GM12878 (cell line): ENCODE measurements around the gene TVP23C. TPM values are rescaled to one million over a fixed set of nuclear protein-coding genes. Genes with fewer than 3 reads are reported as not detected.

Experiments
- ATAC-seq: fragments of 200-7000 bp; cut with Tn5 transposase; 3 replicates; pipeline ENCODE4 v1.9.1; 2020; ENCODE audit warnings: mild to moderate bottlenecking, moderate library complexity
- BruUV-seq: library from RNA; stranded (reverse); fragments of 400-500 nt; replicated peaks from 2 replicates; lab custom pipeline; 2021; lab: Mats Ljungman, UMichigan
- CTCF ChIA-PET: fragments of 300-600 bp; sonication (Branson Sonifier 250); formaldehyde crosslinking; extraction: SDS; loops from one replicate; lab custom pipeline; 2021; ENCODE audit warnings: inconsistent platforms; lab: Yijun Ruan, JAX
- POLR2A ChIA-PET: fragments of 350-600 bp; formaldehyde crosslinking; extraction: SDS; loops from one replicate; lab custom pipeline; 2021; ENCODE audit warnings: inconsistent platforms; lab: Charles Lee
- RAD21 ChIA-PET: fragments of 300-600 bp; sonication (Branson Sonifier 250); formaldehyde crosslinking; loops from one replicate; lab custom pipeline; 2023; ENCODE audit warnings: antibody characterized with exemption; ENCODE audit not compliant: unreplicated experiment; lab: Charles Lee
- SMC1A ChIA-PET: fragments of 300-600 bp; sonication (Branson Sonifier 250); formaldehyde crosslinking; loops from one replicate; lab custom pipeline; 2023; ENCODE audit not compliant: unreplicated experiment, uncharacterized antibody; lab: Charles Lee
- DNase-seq: peaks from one replicate; pipeline ENCODE4 v3.0.0-alpha.2; 2011; ENCODE audit warnings: low read depth, low spot score
- FAIRE-seq: peaks from 3 replicates; lab custom pipeline; 2011; peaks lifted over from hg19 to GRCh38; lab: Jason Lieb, UNC
- H2AFZ ChIP-seq: 2 replicates; pipeline ENCODE4 v1.6.0; 2011; ENCODE audit warnings: low read depth, low read length, control low read depth; ENCODE audit not compliant: control insufficient read depth
- H3K27ac ChIP-seq: 2 replicates; pipeline ENCODE4 v1.5.1; 2011; ENCODE audit warnings: control low read depth; ENCODE audit not compliant: control insufficient read depth, insufficient read depth
- H3K27me3 ChIP-seq, 2 experiments: replicated peaks in 1 of 2; 2 replicates each; pipeline versions ENCODE4 v1.6.0 to v1.6.1; 2011; ENCODE audit warnings: low read length in 1 of 2; ENCODE audit not compliant: control insufficient read depth in 2 of 2, insufficient read depth in 2 of 2
- H3K36me3 ChIP-seq, 2 experiments: 2 replicates each; pipeline ENCODE4 v1.5.1; 2011; ENCODE audit warnings: low read length in 1 of 2; ENCODE audit not compliant: control insufficient read depth in 2 of 2, insufficient read depth in 2 of 2
- H3K4me1 ChIP-seq: 2 replicates; pipeline ENCODE4 v1.6.1; 2011; ENCODE audit warnings: mild to moderate bottlenecking, low read length, moderate library complexity, mixed read lengths; ENCODE audit not compliant: control insufficient read depth, insufficient read depth
- H3K4me2 ChIP-seq: 2 replicates; pipeline ENCODE4 v1.6.0; 2011; ENCODE audit warnings: control low read depth; ENCODE audit not compliant: control insufficient read depth, insufficient read depth
- H3K4me3 ChIP-seq: fragments of 200-600 bp; sonication (generic); 2 replicates; pipeline ENCODE4 v1.5.1; 2016
- H3K79me2 ChIP-seq: 2 replicates; pipeline ENCODE4 v1.6.0; 2011; ENCODE audit warnings: low read length; ENCODE audit not compliant: control insufficient read depth, insufficient read depth
- H3K9ac ChIP-seq: 2 replicates; pipeline ENCODE4 v1.8.0; 2011; ENCODE audit warnings: low read length, control low read depth, mixed read lengths; ENCODE audit not compliant: control insufficient read depth, insufficient read depth
- H3K9me3 ChIP-seq: replicated peaks from 3 replicates; pipeline ENCODE4 v1.5.1; 2011; ENCODE audit warnings: mild to moderate bottlenecking, low read length; ENCODE audit not compliant: control insufficient read depth, insufficient read depth
- H4K20me1 ChIP-seq: 2 replicates; pipeline ENCODE4 v1.6.0; 2011; ENCODE audit not compliant: control insufficient read depth, insufficient read depth
- ATF3 ChIP-seq: IDR thresholded peaks from 2 replicates; pipeline ENCODE4 v1.6.1; 2011; ENCODE audit warnings: low read depth, mild to moderate bottlenecking, low read length, moderate library complexity, borderline replicate concordance; ENCODE audit errors: extremely low read depth
- CEBPZ ChIP-seq: fragments of 150-350 bp; IDR thresholded peaks from 2 replicates; pipeline ENCODE4 v1.6.1; 2016; ENCODE audit warnings: low read depth, low read length
- CHD1 ChIP-seq: IDR thresholded peaks from 2 replicates; pipeline ENCODE4 v1.6.1; 2012; ENCODE audit warnings: low read depth, low read length, improper control_type of control experiment
- GABPA ChIP-seq: IDR thresholded peaks from 2 replicates; pipeline ENCODE4 v1.6.1; 2014; ENCODE audit warnings: antibody characterized with exemption, low read depth, mild to moderate bottlenecking, inconsistent platforms
- GATAD2B ChIP-seq: fragments of 450-650 bp; conservative IDR thresholded peaks from 2 replicates; pipeline ENCODE4 v1.6.1; 2017; ENCODE audit warnings: low read depth, mild to moderate bottlenecking, moderate library complexity
- JUNB ChIP-seq: IDR thresholded peaks from 2 replicates; pipeline ENCODE4 v1.6.1; 2016; ENCODE audit warnings: antibody characterized with exemption, mild to moderate bottlenecking
- KDM1A ChIP-seq: fragments of 200-600 bp; sonication (generic); IDR thresholded peaks from 2 replicates; pipeline ENCODE4 v1.6.1; 2016; ENCODE audit warnings: borderline replicate concordance
- KLF5 ChIP-seq: fragments of 450-650 bp; IDR thresholded peaks from 2 replicates; pipeline ENCODE4 v1.6.1; 2014; ENCODE audit warnings: mild to moderate bottlenecking; ENCODE audit not compliant: partially characterized antibody
- NFXL1 ChIP-seq: fragments of 450-650 bp; IDR thresholded peaks from 2 replicates; pipeline ENCODE4 v1.6.1; 2017; ENCODE audit warnings: antibody characterized with exemption, mild to moderate bottlenecking, borderline replicate concordance
- RFX5 ChIP-seq: IDR thresholded peaks from 2 replicates; pipeline ENCODE4 v1.6.1; 2011; ENCODE audit warnings: low read depth, low read length, improper control_type of control experiment
- SRF ChIP-seq, 2 experiments: IDR thresholded peaks; 2 replicates each; pipeline ENCODE4 v1.6.1; 2011; ENCODE audit warnings: low read depth in 2 of 2, low read length in 2 of 2, mild to moderate bottlenecking in 1 of 2, moderate library complexity in 1 of 2
- TARDBP ChIP-seq: IDR thresholded peaks from 2 replicates; pipeline ENCODE4 v1.6.1; 2016; ENCODE audit warnings: borderline replicate concordance
- TCF12 ChIP-seq: IDR thresholded peaks from 2 replicates; pipeline ENCODE4 v1.6.1; 2011; ENCODE audit warnings: low read depth, mild to moderate bottlenecking, low read length
- WRNIP1 ChIP-seq: IDR thresholded peaks from 2 replicates; pipeline ENCODE4 v1.6.1; 2011; ENCODE audit warnings: low read depth, low read length, improper control_type of control experiment, borderline replicate concordance
- WGBS: methylation state at CpG from one replicate; pipeline ENCODE4 v1.1.6; 2016; ENCODE audit warnings: low lambda C conversion rate; ENCODE audit not compliant: insufficient replicate concordance, insufficient coverage; ENCODE audit errors: missing lambda C conversion rate; 5-methylcytosine and 5-hydroxymethylcytosine counted together
- in situ Hi-C: fragments of 300-500 bp; cut with MboI; formaldehyde crosslinking; loops from 9 replicates; pipeline ENCODE4 v1.14.3; 2018; ENCODE audit warnings: mixed read lengths
- intact Hi-C: fragments of 100-400 bp; cut with micrococcal nuclease; formaldehyde crosslinking; loops from one replicate; pipeline ENCODE4 v1.14.2; 2022; ENCODE audit not compliant: unreplicated experiment
- polyA plus RNA-seq, 11 experiments: library from polyadenylated mRNA; depleted of rRNA in 4 of 11; unstranded in 6 of 11; stranded (reverse) in 5 of 11; fragments of >200 nt; fragmentation: Nextera tagmentation in 4 of 11; fragmentation: Illumina TruSeq in 1 of 11; extraction: Ambion mirVana in 4 of 11; extraction: Trizol in 1 of 11; gene quantifications; 1 replicate in 1 of 11; 2 replicates in 10 of 11; pipeline versions ENCODE4 v1.2.1 to v1.2.3, GENCODE V29; 2011 to 2016; ENCODE audit warnings: inconsistent platforms in 2 of 11, missing spikeins in 2 of 11, low read depth in 1 of 11
- total RNA-seq, 4 experiments: library from RNA; depleted of rRNA in 3 of 4; stranded (reverse); fragments of >200 nt in 3 of 4; fragmentation: Illumina TruSeq in 1 of 4; extraction: Trizol in 1 of 4; gene quantifications; 2 replicates each; pipeline versions ENCODE4 v1.2.1 to v1.2.3, GENCODE V29; 2013 to 2021
- TF ChIP-seq, protein P1 (sequence below): IDR thresholded peaks from 2 replicates; pipeline ENCODE4 v1.6.1; 2012; ENCODE audit warnings: low read length, inconsistent platforms
- TF ChIP-seq, protein P2 (sequence below): IDR thresholded peaks from 2 replicates; pipeline ENCODE4 v1.6.1; 2012; ENCODE audit warnings: mild to moderate bottlenecking, low read depth, low read length

TVP23C gene
- total and polyA plus RNA-seq, 10 of the 15 experiments (the other 5 are each of a cell fraction or from before 2014, with no cell fraction given) = 0.42 to 5.0 (median 2.7) TPM

DNA sequence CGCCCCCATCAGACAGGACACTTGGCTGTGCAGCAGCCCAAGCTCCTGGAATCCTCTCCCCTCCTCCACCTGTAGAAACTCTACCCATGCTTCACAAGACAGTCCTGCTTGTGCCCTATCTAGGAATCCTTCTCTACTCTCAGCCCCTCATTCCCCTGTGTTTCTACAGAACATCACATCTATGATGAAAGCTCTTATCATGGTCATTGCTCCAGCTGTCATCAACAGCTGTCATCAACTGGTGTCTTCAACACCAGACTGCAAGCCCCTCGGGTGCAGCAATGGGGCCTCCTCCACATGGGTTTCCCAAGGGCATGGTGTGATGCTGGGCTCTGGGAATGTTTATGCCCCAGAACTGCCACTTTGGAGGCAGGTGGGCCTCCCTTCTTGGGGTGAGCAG lies 74.7 kb downstream of the TVP23C start (continued):
- no peak for TF ChIP-seq CEBPZ
- no peak for TF ChIP-seq WRNIP1
- TF ChIP-seq, protein P1, sequence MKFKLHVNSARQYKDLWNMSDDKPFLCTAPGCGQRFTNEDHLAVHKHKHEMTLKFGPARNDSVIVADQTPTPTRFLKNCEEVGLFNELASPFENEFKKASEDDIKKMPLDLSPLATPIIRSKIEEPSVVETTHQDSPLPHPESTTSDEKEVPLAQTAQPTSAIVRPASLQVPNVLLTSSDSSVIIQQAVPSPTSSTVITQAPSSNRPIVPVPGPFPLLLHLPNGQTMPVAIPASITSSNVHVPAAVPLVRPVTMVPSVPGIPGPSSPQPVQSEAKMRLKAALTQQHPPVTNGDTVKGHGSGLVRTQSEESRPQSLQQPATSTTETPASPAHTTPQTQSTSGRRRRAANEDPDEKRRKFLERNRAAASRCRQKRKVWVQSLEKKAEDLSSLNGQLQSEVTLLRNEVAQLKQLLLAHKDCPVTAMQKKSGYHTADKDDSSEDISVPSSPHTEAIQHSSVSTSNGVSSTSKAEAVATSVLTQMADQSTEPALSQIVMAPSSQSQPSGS = no peak
- no peak for TF ChIP-seq KDM1A
- no peak for TF ChIP-seq CHD1
- TF ChIP-seq TCF12 = no peak
- no peak for TF ChIP-seq KLF5

GRCh38 chr17:15485045-15485444 lies 78.2 kb downstream of the TVP23C start:
- SMC1A ChIA-PET = no interaction called here
- RAD21 ChIA-PET = no interaction called here
- intact Hi-C loops = no loop called here
- POLR2A ChIA-PET = no interaction called here
- DNase-seq (no peak), FAIRE-seq (no peak), ATAC-seq (no peak)
- H2AFZ ChIP-seq = no peak overlapping the region
- no peak overlapping the region for H3K4me3 ChIP-seq
- no peak overlapping the region for H3K27ac ChIP-seq
- in situ Hi-C loops = no loop called here
- H3K36me3 ChIP-seq = no peaks in the 10 kb centered on the region
- H3K9ac ChIP-seq = no peak overlapping the region
- BruUV-seq = no TSS peak
- WGBS = 23% methylated on average over 4 of the region's 4 CpGs
- H4K20me1 ChIP-seq = no peaks in the 10 kb centered on the region
- CTCF ChIA-PET = no interaction called here
- no peak for TF ChIP-seq KLF5
- TF ChIP-seq ATF3 = no peak
- no peak for TF ChIP-seq GABPA
- TF ChIP-seq NFXL1 = no peak
- no peak for TF ChIP-seq SRF (IDR thresholded peaks at IDR 0.05; ENCODE audit: low read depth in 2 of 2, low read length in 2 of 2)
- no peak for TF ChIP-seq TARDBP
- TF ChIP-seq TCF12 = no peak
- TF ChIP-seq RFX5 = no peak
- TF ChIP-seq, protein P2, sequence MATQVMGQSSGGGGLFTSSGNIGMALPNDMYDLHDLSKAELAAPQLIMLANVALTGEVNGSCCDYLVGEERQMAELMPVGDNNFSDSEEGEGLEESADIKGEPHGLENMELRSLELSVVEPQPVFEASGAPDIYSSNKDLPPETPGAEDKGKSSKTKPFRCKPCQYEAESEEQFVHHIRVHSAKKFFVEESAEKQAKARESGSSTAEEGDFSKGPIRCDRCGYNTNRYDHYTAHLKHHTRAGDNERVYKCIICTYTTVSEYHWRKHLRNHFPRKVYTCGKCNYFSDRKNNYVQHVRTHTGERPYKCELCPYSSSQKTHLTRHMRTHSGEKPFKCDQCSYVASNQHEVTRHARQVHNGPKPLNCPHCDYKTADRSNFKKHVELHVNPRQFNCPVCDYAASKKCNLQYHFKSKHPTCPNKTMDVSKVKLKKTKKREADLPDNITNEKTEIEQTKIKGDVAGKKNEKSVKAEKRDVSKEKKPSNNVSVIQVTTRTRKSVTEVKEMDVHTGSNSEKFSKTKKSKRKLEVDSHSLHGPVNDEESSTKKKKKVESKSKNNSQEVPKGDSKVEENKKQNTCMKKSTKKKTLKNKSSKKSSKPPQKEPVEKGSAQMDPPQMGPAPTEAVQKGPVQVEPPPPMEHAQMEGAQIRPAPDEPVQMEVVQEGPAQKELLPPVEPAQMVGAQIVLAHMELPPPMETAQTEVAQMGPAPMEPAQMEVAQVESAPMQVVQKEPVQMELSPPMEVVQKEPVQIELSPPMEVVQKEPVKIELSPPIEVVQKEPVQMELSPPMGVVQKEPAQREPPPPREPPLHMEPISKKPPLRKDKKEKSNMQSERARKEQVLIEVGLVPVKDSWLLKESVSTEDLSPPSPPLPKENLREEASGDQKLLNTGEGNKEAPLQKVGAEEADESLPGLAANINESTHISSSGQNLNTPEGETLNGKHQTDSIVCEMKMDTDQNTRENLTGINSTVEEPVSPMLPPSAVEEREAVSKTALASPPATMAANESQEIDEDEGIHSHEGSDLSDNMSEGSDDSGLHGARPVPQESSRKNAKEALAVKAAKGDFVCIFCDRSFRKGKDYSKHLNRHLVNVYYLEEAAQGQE = no peak
- TF ChIP-seq GATAD2B = no peak
- TF ChIP-seq JUNB = no peak
- H3K4me2 ChIP-seq = no peak overlapping the region
- H3K9me3 ChIP-seq = no peaks in the 10 kb centered on the region
- no peaks in the 10 kb centered on the region for H3K79me2 ChIP-seq
- H3K4me1 ChIP-seq = no peaks in the 10 kb centered on the region
- no peaks in the 10 kb centered on the region for H3K27me3 ChIP-seq
